Measurements from ENCODE around the gene SKAP1.

GRCh38 chr17:48213797-48214196 lies 216.2 kb downstream of the SKAP1 start:
- TF ChIP-seq POLR2A (IDR thresholded peaks at IDR 0.05; ENCODE audit: low read depth, low read length): no peak
- no peak for TF ChIP-seq SPI1 (IDR thresholded peaks at IDR 0.05; ENCODE audit: low read depth, low read length)
- no peak for TF ChIP-seq TAF1 (IDR thresholded peaks at IDR 0.05; ENCODE audit: low read depth, low read length)
